ENCODE results near the gene NOL3. TPM values are rescaled to one million over a fixed set of nuclear protein-coding genes. Genes with fewer than 3 reads are reported as not detected.

Gene NOL3
- total and polyA plus RNA-seq, 3 experiments from 2014 or later: 0.91 to 2.3 (median 2.1) TPM

- no peak overlapping the region for H3K27ac Mint-ChIP-seq
- no peak for DNase-seq
- Histone ChIP-seq H3K4me1 (ENCODE audit: insufficient read depth, low read length) (no peaks in the 10 kb centered on the region), H3K9me3 (ENCODE audit: low read length) (no peaks in the 10 kb centered on the region), H3K27me3 (ENCODE audit: insufficient read depth, low read length, poor library complexity, severe bottlenecking) (no peaks in the 10 kb centered on the region), H3K4me3 (ENCODE audit: low read length) (no peak overlapping the region), H3K36me3 (ENCODE audit: insufficient read depth, low read length) (peaks cover 40% of the 10 kb centered on the region), H3K27ac (ENCODE audit: low read depth, low read length) (no peak overlapping the region)
- CTCF ChIA-PET: interaction anchor here (5.3 kb wide), 1 partner anchor 12 kb away, joined by 48 read pairs; no protein-coding TSS in a partner anchor
- H3K27me3 Mint-ChIP-seq: no peaks in the 10 kb centered on the region
- POLR2A ChIA-PET: no interaction called here
- H3K9me3 Mint-ChIP-seq: no peaks in the 10 kb centered on the region
- H3K36me3 Mint-ChIP-seq: peaks cover 3 to 92% (median 14%) of the 10 kb centered on the region in 3 donors
- no peaks in the 10 kb centered on the region for H3K4me1 Mint-ChIP-seq
- H3K4me3 Mint-ChIP-seq: no peak overlapping the region
Measured at GRCh38 chr16:67142342-67142741, 28.0 kb upstream of the NOL3 start.

GRCh38 chr16:67144943-67145342 lies 25.4 kb upstream of the NOL3 start:
- POLR2A ChIA-PET: no interaction called here

GRCh38 chr16:67145746-67146145 lies 24.6 kb upstream of the NOL3 start:
- Histone ChIP-seq H3K4me3 (ENCODE audit: low read length) (no peak overlapping the region), H3K4me1 (ENCODE audit: insufficient read depth, low read length) (peaks cover 4% of the 10 kb centered on the region), H3K27ac (ENCODE audit: low read depth, low read length) (no peak overlapping the region), H3K36me3 (ENCODE audit: insufficient read depth, low read length) (peaks cover 28% of the 10 kb centered on the region), H3K27me3 (ENCODE audit: insufficient read depth, low read length, poor library complexity, severe bottlenecking) (no peaks in the 10 kb centered on the region), H3K9me3 (ENCODE audit: low read length) (no peaks in the 10 kb centered on the region)
- Mint-ChIP-seq H3K9me3 (no peaks in the 10 kb centered on the region), H3K27me3 (peaks cover 0 to 6% of the 10 kb centered on the region in 2 donors), H3K4me3 (no peak overlapping the region), H3K36me3 (peaks cover 8 to 68% (median 22%) of the 10 kb centered on the region in 3 donors), H3K4me1 (peaks cover 0 to 11% (median 0%) of the 10 kb centered on the region in 3 donors), H3K27ac (peak overlapping the region in 2 of 8 donors; percentile 2 to 9)
- ChIA-PET POLR2A (no interaction called here), CTCF (interaction anchor here (2.0 kb wide), 1 partner anchor 9 kb away, joined by 8 read pairs; no protein-coding TSS in a partner anchor)
- DNase-seq: no peak

More at GRCh38 chr16:67144943-67145342, 25.4 kb upstream of the NOL3 start:
- H3K27me3 ChIP-seq (ENCODE audit: insufficient read depth, low read length, poor library complexity, severe bottlenecking): no peaks in the 10 kb centered on the region
- Mint-ChIP-seq H3K4me3 (no peak overlapping the region), H3K4me1 (peaks cover 0 to 11% (median 0%) of the 10 kb centered on the region in 3 donors), H3K27me3 (peaks cover 0 to 6% of the 10 kb centered on the region in 2 donors), H3K9me3 (no peaks in the 10 kb centered on the region), H3K36me3 (peaks cover 8 to 76% (median 22%) of the 10 kb centered on the region in 3 donors), H3K27ac (peak overlapping the region in 3 of 8 donors; percentile 52 to 88 (median 68))
- no peaks in the 10 kb centered on the region for H3K4me1 ChIP-seq (ENCODE audit: insufficient read depth, low read length)
- H3K9me3 ChIP-seq (ENCODE audit: low read length): no peaks in the 10 kb centered on the region
- no peak overlapping the region for H3K4me3 ChIP-seq (ENCODE audit: low read length)
- H3K27ac ChIP-seq (ENCODE audit: low read depth, low read length): no peak overlapping the region
- CTCF ChIA-PET: interaction anchor here (2.0 kb wide), 1 partner anchor 10 kb away, joined by 8 read pairs; no protein-coding TSS in a partner anchor
- no peak for DNase-seq
- peaks cover 33% of the 10 kb centered on the region for H3K36me3 ChIP-seq (ENCODE audit: insufficient read depth, low read length)

GRCh38 chr16:67146523-67147357 lies 23.6 kb upstream of the NOL3 start:
- Histone ChIP-seq H3K9me3 (ENCODE audit: low read length) (no peaks in the 10 kb centered on the region), H3K4me3 (ENCODE audit: low read length) (no peak overlapping the region), H3K36me3 (ENCODE audit: insufficient read depth, low read length) (peaks cover 20% of the 10 kb centered on the region), H3K27me3 (ENCODE audit: insufficient read depth, low read length, poor library complexity, severe bottlenecking) (no peaks in the 10 kb centered on the region), H3K4me1 (ENCODE audit: insufficient read depth, low read length) (peaks cover 7% of the 10 kb centered on the region), H3K27ac (ENCODE audit: low read depth, low read length) (no peak overlapping the region)
- CTCF ChIA-PET: interaction anchor here (0.9 to 2.0 kb wide), 3 partner anchors 8 to 169 kb away, joined by 3 to 8 read pairs (median 3); no protein-coding TSS in a partner anchor
- H3K9me3 Mint-ChIP-seq: no peaks in the 10 kb centered on the region
- POLR2A ChIA-PET: no interaction called here
- peaks cover 5 to 20% (median 8%) of the 10 kb centered on the region in 3 donors for H3K4me1 Mint-ChIP-seq
- H3K27ac Mint-ChIP-seq: peak overlapping the region in 1 of 8 donors; percentile 23
- H3K27me3 Mint-ChIP-seq: peaks cover 0 to 6% of the 10 kb centered on the region in 2 donors
- peaks cover 5 to 60% (median 18%) of the 10 kb centered on the region in 3 donors for H3K36me3 Mint-ChIP-seq
- DNase-seq: no peak
- peak overlapping the region in 1 of 7 donors; percentile 15 for H3K4me3 Mint-ChIP-seq

- peak overlapping the region in 4 of 8 donors; percentile 15 to 68 (median 46) for H3K27ac Mint-ChIP-seq
- Histone ChIP-seq H3K4me3 (ENCODE audit: low read length) (no peak overlapping the region), H3K9me3 (ENCODE audit: low read length) (no peaks in the 10 kb centered on the region), H3K27ac (ENCODE audit: low read depth, low read length) (no peak overlapping the region), H3K36me3 (ENCODE audit: insufficient read depth, low read length) (peaks cover 20% of the 10 kb centered on the region), H3K4me1 (ENCODE audit: insufficient read depth, low read length) (peaks cover 7% of the 10 kb centered on the region), H3K27me3 (ENCODE audit: insufficient read depth, low read length, poor library complexity, severe bottlenecking) (no peaks in the 10 kb centered on the region)
- ChIA-PET CTCF (interaction anchor here (0.9 to 1.0 kb wide), 2 partner anchors 7 to 170 kb away, joined by 3 read pairs; no protein-coding TSS in a partner anchor), POLR2A (no interaction called here)
- peaks cover 0 to 6% of the 10 kb centered on the region in 2 donors for H3K27me3 Mint-ChIP-seq
- no peaks in the 10 kb centered on the region for H3K9me3 Mint-ChIP-seq
- H3K4me1 Mint-ChIP-seq: peaks cover 6 to 24% (median 10%) of the 10 kb centered on the region in 3 donors
- DNase-seq: no peak
- no peak overlapping the region for H3K4me3 Mint-ChIP-seq
- peaks cover 5 to 54% (median 14%) of the 10 kb centered on the region in 3 donors for H3K36me3 Mint-ChIP-seq
Measured at GRCh38 chr16:67147437-67148140, 22.7 kb upstream of the NOL3 start.

GRCh38 chr16:67148221-67148620 lies 22.1 kb upstream of the NOL3 start:
- peaks cover 5 to 49% (median 12%) of the 10 kb centered on the region in 3 donors for H3K36me3 Mint-ChIP-seq

GRCh38 chr16:67148656-67149275 lies 21.6 kb upstream of the NOL3 start:
- DNase-seq: no peak
- H3K27ac ChIP-seq (ENCODE audit: low read depth, low read length): no peak overlapping the region
- H3K36me3 ChIP-seq (ENCODE audit: insufficient read depth, low read length): peaks cover 14% of the 10 kb centered on the region
- no peak overlapping the region for H3K4me3 ChIP-seq (ENCODE audit: low read length)
- Mint-ChIP-seq H3K36me3 (peaks cover 5 to 45% (median 12%) of the 10 kb centered on the region in 3 donors), H3K27ac (no peak overlapping the region), H3K27me3 (peaks cover 0 to 6% of the 10 kb centered on the region in 2 donors), H3K4me3 (peak overlapping the region; percentile 32 to 57 (median 41)), H3K4me1 (peaks cover 16 to 34% (median 19%) of the 10 kb centered on the region in 3 donors), H3K9me3 (no peaks in the 10 kb centered on the region)
- ChIA-PET CTCF (interaction anchor here (0.9 to 1.3 kb wide), 2 partner anchors 37 to 48 kb away, joined by 3 to 4 read pairs; no protein-coding TSS in a partner anchor), POLR2A (no interaction called here)
- peaks cover 7% of the 10 kb centered on the region for H3K4me1 ChIP-seq (ENCODE audit: insufficient read depth, low read length)
- H3K9me3 ChIP-seq (ENCODE audit: low read length): no peaks in the 10 kb centered on the region
- no peaks in the 10 kb centered on the region for H3K27me3 ChIP-seq (ENCODE audit: insufficient read depth, low read length, poor library complexity, severe bottlenecking)

More at GRCh38 chr16:67148221-67148620, 22.1 kb upstream of the NOL3 start:
- H3K4me1 ChIP-seq (ENCODE audit: insufficient read depth, low read length): peaks cover 7% of the 10 kb centered on the region
- H3K9me3 ChIP-seq (ENCODE audit: low read length): no peaks in the 10 kb centered on the region
- Mint-ChIP-seq H3K4me3 (peak overlapping the region in 4 of 7 donors; percentile 41 to 57 (median 44)), H3K27me3 (peaks cover 0 to 6% of the 10 kb centered on the region in 2 donors), H3K4me1 (peaks cover 12 to 30% (median 16%) of the 10 kb centered on the region in 3 donors), H3K27ac (no peak overlapping the region), H3K9me3 (no peaks in the 10 kb centered on the region)
- DNase-seq: no peak
- no peak overlapping the region for H3K4me3 ChIP-seq (ENCODE audit: low read length)
- ChIA-PET POLR2A (no interaction called here), CTCF (no interaction called here)
- no peak overlapping the region for H3K27ac ChIP-seq (ENCODE audit: low read depth, low read length)
- H3K36me3 ChIP-seq (ENCODE audit: insufficient read depth, low read length): peaks cover 18% of the 10 kb centered on the region
- no peaks in the 10 kb centered on the region for H3K27me3 ChIP-seq (ENCODE audit: insufficient read depth, low read length, poor library complexity, severe bottlenecking)
